ENCODE measurements around the gene RAB7B.

RAB7B gene

GRCh38 chr1:205948886-205949285, 54.3 kb downstream of the RAB7B start:
- DNase-seq (ENCODE audit: low spot score): no peak

- no peak for DNase-seq (ENCODE audit: low spot score)
These were observed 55.2 kb downstream of the RAB7B start for GRCh38 chr1:205948039-205948438.

GRCh38 chr1:205947024-205947423, 56.2 kb downstream of the RAB7B start:
- DNase-seq (ENCODE audit: low spot score): no peak

- DNase-seq (ENCODE audit: low spot score): no peak
These were observed 58.1 kb downstream of the RAB7B start for GRCh38 chr1:205945069-205945468.

GRCh38 chr1:205944525-205944924, 58.7 kb downstream of the RAB7B start:
- no peak for DNase-seq (ENCODE audit: low spot score)

- DNase-seq (ENCODE audit: low spot score): no peak
These were observed 60.0 kb downstream of the RAB7B start, which contains the start of gene SLC26A9 for GRCh38 chr1:205943245-205943644. TSS of gene SLC26A9 (minus strand) at chr1:205943456. CDS start at chr1:205935820, 7,636 bp downstream.

GRCh38 chr1:205942631-205943159, 60.5 kb downstream of the RAB7B start:
- no peak for DNase-seq (ENCODE audit: low spot score)

- DNase-seq (ENCODE audit: low spot score): no peak
These were observed 62.5 kb downstream of the RAB7B start for GRCh38 chr1:205940710-205941109.

GRCh38 chr1:205939690-205940330, 63.4 kb downstream of the RAB7B start:
- no peak for DNase-seq (ENCODE audit: low spot score)

- no peak for DNase-seq (ENCODE audit: low spot score)
These were observed 64.5 kb downstream of the RAB7B start for GRCh38 chr1:205938682-205939081.

- DNase-seq (ENCODE audit: low spot score): no peak
These were observed 66.2 kb downstream of the RAB7B start for GRCh38 chr1:205936846-205937586.

GRCh38 chr1:205936311-205936710, 66.9 kb downstream of the RAB7B start:
- DNase-seq (ENCODE audit: low spot score): no peak

- no peak for DNase-seq (ENCODE audit: low spot score)
These were observed 67.3 kb downstream of the RAB7B start for GRCh38 chr1:205935869-205936268.

GRCh38 chr1:205934788-205935187, 68.4 kb downstream of the RAB7B start:
- DNase-seq (ENCODE audit: low spot score): no peak

- DNase-seq (ENCODE audit: low spot score): peak; percentile 77
These were observed 69.2 kb downstream of the RAB7B start for GRCh38 chr1:205933671-205934618.

GRCh38 chr1:205932776-205933175, 70.4 kb downstream of the RAB7B start:
- no peak for DNase-seq (ENCODE audit: low spot score)

GRCh38 chr1:205930799-205931281, 72.4 kb downstream of the RAB7B start:
- DNase-seq (ENCODE audit: low spot score): peak; percentile 40

- no peak for DNase-seq (ENCODE audit: low spot score)
These were observed 73.0 kb downstream of the RAB7B start for GRCh38 chr1:205930195-205930577.

- DNase-seq (ENCODE audit: low spot score): no peak
These were observed 73.5 kb downstream of the RAB7B start for GRCh38 chr1:205929496-205930194.

- DNase-seq (ENCODE audit: low spot score): peak; percentile 96
These were observed 74.9 kb downstream of the RAB7B start for GRCh38 chr1:205928317-205928716.

GRCh38 chr1:205927676-205928075, 75.5 kb downstream of the RAB7B start:
- no peak for DNase-seq (ENCODE audit: low spot score)

All from Ammon's horn (tissue), 1 donor.